Mesendoderm (in vitro differentiated cells): Measurements from ENCODE around the gene ARHGAP42.
A peak's percentile ranks its signal among the peaks of the same experiment; 100 is the strongest.

ENCODE experiments used
- DNase-seq: peaks from one replicate; pipeline ENCODE4 v3.0.0; 2013
- H2AK5ac ChIP-seq: 2 replicates; pipeline ENCODE4 v1.6.1; 2013; ENCODE audit warnings: low read length, inconsistent platforms
- H2BK120ac ChIP-seq: 2 replicates; pipeline ENCODE4 v1.6.1; 2013; ENCODE audit warnings: low read depth, mild to moderate bottlenecking, low read length, moderate library complexity, mixed read lengths
- H2BK15ac ChIP-seq: replicated peaks from 2 replicates; pipeline ENCODE4 v1.6.1; 2013; ENCODE audit warnings: low read depth, mild to moderate bottlenecking, moderate library complexity
- H2BK5ac ChIP-seq: 2 replicates; pipeline ENCODE4 v1.6.1; 2013; ENCODE audit warnings: low read length, inconsistent platforms
- H3K18ac ChIP-seq: 2 replicates; pipeline ENCODE4 v1.6.1; 2013; ENCODE audit warnings: mild to moderate bottlenecking, low read length, mixed read lengths
- H3K23ac ChIP-seq: one replicate; pipeline ENCODE4 v1.6.1; 2013; ENCODE audit warnings: low read length
- H3K27ac ChIP-seq: 2 replicates; pipeline ENCODE4 v1.5.1; 2013; ENCODE audit warnings: low read depth, mild to moderate bottlenecking, inconsistent platforms, low read length, moderate library complexity
- H3K27me3 ChIP-seq: 2 replicates; pipeline ENCODE4 v1.6.1; 2013; ENCODE audit warnings: low read length, control low read depth, mild to moderate bottlenecking, inconsistent platforms; ENCODE audit not compliant: insufficient read depth, poor library complexity
- H3K36me3 ChIP-seq: 2 replicates; pipeline ENCODE4 v1.6.1; 2013; ENCODE audit warnings: low read length, inconsistent platforms; ENCODE audit not compliant: control insufficient read depth, insufficient read depth
- H3K4ac ChIP-seq: one replicate; pipeline ENCODE4 v1.6.1; 2013; ENCODE audit warnings: low read depth, mild to moderate bottlenecking, low read length, moderate library complexity
- H3K4me1 ChIP-seq: 2 replicates; pipeline ENCODE4 v1.6.1; 2013; ENCODE audit warnings: low read depth, low read length, inconsistent platforms; ENCODE audit not compliant: control insufficient read depth
- H3K4me2 ChIP-seq: 2 replicates; pipeline ENCODE4 v1.6.1; 2013; ENCODE audit warnings: low read length
- H3K4me3 ChIP-seq: 2 replicates; pipeline ENCODE4 v1.5.1; 2013; ENCODE audit warnings: mild to moderate bottlenecking, low read length
- H3K56ac ChIP-seq: one replicate; pipeline ENCODE4 v1.6.1; 2013; ENCODE audit warnings: low read length
- H3K79me1 ChIP-seq: 2 replicates; pipeline ENCODE4 v1.6.1; 2013; ENCODE audit warnings: low read length, inconsistent platforms
- H3K79me2 ChIP-seq: 2 replicates; pipeline ENCODE4 v1.6.1; 2013; ENCODE audit warnings: mild to moderate bottlenecking, low read length; ENCODE audit not compliant: control insufficient read depth, insufficient read depth
- H3K9ac ChIP-seq: 2 replicates; pipeline ENCODE4 v1.6.1; 2013; ENCODE audit warnings: low read length, inconsistent platforms
- H4K5ac ChIP-seq: one replicate; pipeline ENCODE4 v1.6.1; 2013; ENCODE audit warnings: low read length
- H4K8ac ChIP-seq: one replicate; pipeline ENCODE4 v1.6.1; 2013; ENCODE audit warnings: low read depth, mild to moderate bottlenecking, control low read depth, low read length, moderate library complexity
- WGBS: extraction: QIAGEN DNeasy Blood & Tissue Kit; methylation state at CpG from one replicate; pipeline ENCODE4 v1.1.7; 2013; ENCODE audit warnings: low lambda C conversion rate, missing lambda C conversion rate; ENCODE audit not compliant: insufficient coverage; ENCODE audit errors: extremely low coverage; 5-methylcytosine and 5-hydroxymethylcytosine counted together

ARHGAP42 gene

DNA sequence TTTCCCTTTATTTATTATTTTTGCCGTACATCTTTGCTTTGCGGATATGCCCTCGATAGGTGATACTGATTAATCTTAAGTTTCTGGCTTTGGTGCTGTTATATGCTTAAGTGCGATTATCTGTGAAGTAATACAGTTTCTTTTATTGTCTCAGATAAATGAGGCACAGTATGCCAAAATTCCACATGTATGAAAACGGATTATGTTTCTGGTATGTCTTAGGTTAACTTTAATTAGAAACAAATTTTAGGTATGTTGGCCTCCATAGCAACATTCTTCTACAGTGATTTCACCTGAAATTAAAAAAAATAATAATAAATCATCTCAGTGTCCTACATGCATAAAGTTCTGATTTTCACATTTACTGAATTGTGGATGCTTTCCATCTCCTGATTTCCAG, 119.2 kb downstream of the ARHGAP42 start:
- H2BK5ac ChIP-seq, result no peak overlapping the region

DNA sequence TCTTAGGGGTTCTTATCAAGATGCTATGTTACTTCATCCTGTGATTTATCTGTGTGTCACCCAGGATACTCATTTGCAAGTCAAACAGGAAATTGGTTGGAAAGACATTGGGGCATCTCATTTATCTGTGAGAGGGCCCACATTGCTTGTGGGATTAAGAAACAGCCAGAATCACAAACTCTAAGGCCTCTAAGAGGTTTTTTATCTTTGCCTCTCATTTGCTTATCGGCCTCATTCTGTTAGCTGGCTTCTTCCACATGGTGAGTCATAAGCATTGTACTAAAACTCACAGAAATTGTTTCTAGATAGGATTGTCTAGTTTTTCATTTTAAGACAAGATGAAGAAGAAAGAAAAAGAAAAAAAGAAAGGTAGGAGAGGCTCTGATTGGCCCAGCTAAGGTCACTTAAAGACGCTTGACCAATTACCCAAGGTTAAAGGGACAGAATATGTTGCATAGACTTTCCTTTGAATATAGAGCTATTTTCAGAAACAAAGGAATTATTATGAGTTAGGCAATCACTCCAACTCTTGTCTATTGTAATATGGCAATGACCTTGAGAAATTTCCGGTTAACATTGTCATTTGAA, 121.9 kb downstream of the ARHGAP42 start:
- Histone ChIP-seq H3K4me3 (no peak overlapping the region), H3K4me2 (no peak overlapping the region), H2BK5ac (no peak overlapping the region), H3K36me3 (no peaks in the 10 kb centered on the region), H3K18ac (no peak overlapping the region), H3K27me3 (no peaks in the 10 kb centered on the region), H4K8ac (no peak overlapping the region), H2BK120ac (no peak overlapping the region), H2AK5ac (no peak overlapping the region), H3K9ac (no peak overlapping the region), H4K5ac (no peak overlapping the region), H3K4me1 (no peaks in the 10 kb centered on the region), H3K27ac (peak overlapping the region; percentile 38), H3K79me1 (no peaks in the 10 kb centered on the region), H3K79me2 (no peaks in the 10 kb centered on the region), H3K23ac (no peak overlapping the region), H3K56ac (no peak overlapping the region), H2BK15ac (no peak overlapping the region), H3K4ac (no peak overlapping the region)
- WGBS, result no CpG with 5 or more reads among the region's 3 CpGs
- peak; percentile 97 for DNase-seq

More for the DNA sequence above, 119.2 kb downstream of the ARHGAP42 start:
- Histone ChIP-seq H4K8ac (no peak overlapping the region), H3K9ac (no peak overlapping the region), H2AK5ac (no peak overlapping the region), H3K27ac (no peak overlapping the region), H3K4me1 (no peaks in the 10 kb centered on the region), H3K4me2 (no peak overlapping the region), H3K18ac (no peak overlapping the region), H3K27me3 (no peaks in the 10 kb centered on the region), H3K79me2 (no peaks in the 10 kb centered on the region), H3K4me3 (no peak overlapping the region), H3K4ac (no peak overlapping the region), H2BK120ac (no peak overlapping the region), H3K36me3 (no peaks in the 10 kb centered on the region), H4K5ac (no peak overlapping the region), H3K56ac (no peak overlapping the region), H2BK15ac (no peak overlapping the region), H3K23ac (no peak overlapping the region), H3K79me1 (no peaks in the 10 kb centered on the region)
- no peak for DNase-seq
- no CpG with 5 or more reads among the region's 5 CpGs for WGBS

DNA sequence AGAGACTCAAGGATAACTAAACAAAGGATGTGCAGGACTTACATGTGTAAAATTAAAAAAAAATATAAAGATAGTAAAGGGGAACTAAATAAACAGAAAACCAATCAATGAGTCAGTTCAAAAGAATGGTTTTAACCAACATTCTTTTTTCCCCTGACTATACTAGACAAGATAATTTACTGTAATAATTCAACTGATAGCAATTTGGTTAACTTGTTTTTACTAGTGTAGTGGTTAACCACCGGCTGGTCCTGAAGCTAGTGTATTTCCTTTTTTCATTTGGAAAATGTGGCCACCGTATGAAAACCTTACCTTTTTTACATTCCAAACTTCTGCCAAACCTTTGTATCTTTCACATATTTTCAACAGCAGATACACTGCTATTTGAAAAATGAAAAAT, 123.1 kb downstream of the ARHGAP42 start:
- H4K8ac ChIP-seq, result no peak overlapping the region
- H3K4me3 ChIP-seq, result no peak overlapping the region
- no peaks in the 10 kb centered on the region for H3K79me1 ChIP-seq
- H3K79me2 ChIP-seq, result no peaks in the 10 kb centered on the region
- H3K9ac ChIP-seq, result no peak overlapping the region
- H3K18ac ChIP-seq, result no peak overlapping the region
- no peak overlapping the region for H2AK5ac ChIP-seq
- H3K56ac ChIP-seq, result no peak overlapping the region
- H3K4me1 ChIP-seq, result no peaks in the 10 kb centered on the region
- H3K4ac ChIP-seq, result no peak overlapping the region
- no peak overlapping the region for H4K5ac ChIP-seq
- H3K27ac ChIP-seq, result no peak overlapping the region
- H3K27me3 ChIP-seq, result no peaks in the 10 kb centered on the region
- H3K23ac ChIP-seq, result no peak overlapping the region
- WGBS, result no CpG with 5 or more reads among the region's 2 CpGs
- no peak overlapping the region for H3K4me2 ChIP-seq
- H2BK120ac ChIP-seq, result no peak overlapping the region
- H2BK15ac ChIP-seq, result no peak overlapping the region
- H3K36me3 ChIP-seq, result no peaks in the 10 kb centered on the region
- no peak for DNase-seq
- no peak overlapping the region for H2BK5ac ChIP-seq

DNA sequence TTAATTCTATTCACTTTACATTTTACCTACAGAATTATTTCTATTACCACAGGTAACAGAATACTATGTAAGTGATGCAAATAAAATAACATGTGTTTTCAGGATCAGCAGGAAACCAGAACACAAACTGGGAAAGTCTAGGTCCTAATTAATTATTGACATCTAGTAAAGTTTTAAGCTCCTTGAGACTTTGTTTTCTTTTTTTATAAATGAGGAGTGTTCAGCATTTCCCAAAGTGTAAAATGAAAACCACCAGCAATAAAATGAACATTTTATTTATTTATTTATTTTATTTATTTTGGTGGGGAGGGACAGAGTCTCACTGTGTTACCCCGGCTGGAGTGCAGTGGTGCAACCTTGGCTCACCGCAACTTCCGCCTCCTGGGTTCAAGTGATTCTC, 123.6 kb downstream of the ARHGAP42 start:
- Histone ChIP-seq H3K56ac (no peak overlapping the region), H2BK5ac (no peak overlapping the region), H3K4me3 (no peak overlapping the region), H3K4me2 (no peak overlapping the region), H3K4me1 (no peaks in the 10 kb centered on the region), H4K5ac (no peak overlapping the region), H3K4ac (peak overlapping the region; percentile 52), H3K27me3 (no peaks in the 10 kb centered on the region), H3K79me1 (no peaks in the 10 kb centered on the region), H3K9ac (no peak overlapping the region), H2BK120ac (no peak overlapping the region), H2AK5ac (no peak overlapping the region), H2BK15ac (no peak overlapping the region), H4K8ac (no peak overlapping the region), H3K23ac (no peak overlapping the region), H3K79me2 (no peaks in the 10 kb centered on the region), H3K36me3 (no peaks in the 10 kb centered on the region), H3K27ac (no peak overlapping the region), H3K18ac (peak overlapping the region; percentile 68)
- WGBS, result no CpG with 5 or more reads among the region's 3 CpGs
- no peak for DNase-seq

DNA sequence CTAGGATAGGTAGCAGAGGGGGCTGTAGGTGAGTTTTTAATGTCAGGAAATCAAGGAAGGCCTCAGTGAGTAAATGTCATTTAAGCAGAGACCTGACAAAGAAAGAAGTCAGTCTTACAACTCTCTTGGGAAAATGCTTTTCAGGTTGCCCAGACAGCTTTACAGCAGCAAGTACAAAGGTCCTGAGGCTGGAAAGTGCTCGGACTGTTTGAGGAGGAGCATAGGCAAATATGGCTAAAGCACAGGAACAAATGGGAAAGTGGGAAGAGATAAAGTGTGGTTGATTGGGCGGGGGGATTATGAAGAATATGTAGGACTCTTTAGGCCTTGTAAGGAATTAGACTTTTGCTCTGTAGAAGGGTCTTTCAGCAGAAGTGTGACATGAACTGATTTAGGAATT, 125.4 kb downstream of the ARHGAP42 start:
- no peak overlapping the region for H4K5ac ChIP-seq
- H3K56ac ChIP-seq, result no peak overlapping the region
- H3K9ac ChIP-seq, result no peak overlapping the region
- H4K8ac ChIP-seq, result no peak overlapping the region
- H3K27ac ChIP-seq, result peak overlapping the region; percentile 4
- H3K79me1 ChIP-seq, result no peaks in the 10 kb centered on the region
- no peak overlapping the region for H3K23ac ChIP-seq
- peaks cover 6% of the 10 kb centered on the region for H3K4me1 ChIP-seq
- H3K27me3 ChIP-seq, result no peaks in the 10 kb centered on the region
- H3K4ac ChIP-seq, result no peak overlapping the region
- H2BK5ac ChIP-seq, result no peak overlapping the region
- no peak overlapping the region for H2AK5ac ChIP-seq
- DNase-seq, result no peak
- peak overlapping the region; percentile 83 for H2BK120ac ChIP-seq
- H3K4me3 ChIP-seq, result no peak overlapping the region
- no CpG with 5 or more reads among the region's 2 CpGs for WGBS
- no peak overlapping the region for H2BK15ac ChIP-seq
- no peaks in the 10 kb centered on the region for H3K36me3 ChIP-seq
- no peaks in the 10 kb centered on the region for H3K79me2 ChIP-seq
- H3K4me2 ChIP-seq, result no peak overlapping the region
- no peak overlapping the region for H3K18ac ChIP-seq

DNA sequence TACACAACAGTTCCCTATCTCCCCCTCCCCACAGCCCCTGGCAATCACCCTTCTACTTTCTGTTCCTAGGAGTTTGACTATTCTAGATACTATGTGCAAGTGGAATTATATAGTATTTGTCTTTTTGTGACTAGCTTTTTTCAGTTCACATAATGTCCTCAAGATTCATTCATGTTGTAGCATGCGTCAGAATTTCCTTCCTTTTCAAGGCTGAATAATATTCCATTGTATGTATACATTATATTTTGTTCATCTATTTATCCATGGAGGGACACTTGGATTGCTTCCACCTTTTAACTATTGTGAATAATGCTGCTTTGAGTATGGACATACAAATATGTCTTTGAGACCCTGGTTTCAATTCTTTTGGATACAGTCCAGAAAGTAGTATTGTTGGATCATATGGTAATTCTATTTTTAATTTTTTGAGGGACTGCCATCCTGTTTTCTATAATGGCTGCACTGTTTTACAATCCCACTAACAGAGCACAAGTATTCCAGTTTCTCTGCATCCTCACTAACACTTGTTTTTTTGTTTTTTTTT, 128.8 kb downstream of the ARHGAP42 start:
- Histone ChIP-seq H4K5ac (no peak overlapping the region), H3K27me3 (no peaks in the 10 kb centered on the region), H3K23ac (no peak overlapping the region), H3K4me2 (no peak overlapping the region), H2BK120ac (no peak overlapping the region), H3K4me3 (no peak overlapping the region), H3K56ac (no peak overlapping the region), H2BK5ac (no peak overlapping the region), H3K79me2 (no peaks in the 10 kb centered on the region), H2AK5ac (no peak overlapping the region), H3K27ac (no peak overlapping the region), H4K8ac (no peak overlapping the region), H3K9ac (no peak overlapping the region), H3K4me1 (peaks cover 11% of the 10 kb centered on the region), H3K18ac (no peak overlapping the region), H3K36me3 (no peaks in the 10 kb centered on the region), H2BK15ac (no peak overlapping the region), H3K4ac (no peak overlapping the region), H3K79me1 (no peaks in the 10 kb centered on the region)
- no CpG with 5 or more reads among the region's 1 CpG for WGBS
- DNase-seq, result no peak
